WTC11 (cell line): ENCODE measurements around the gene TMTC2. TPM values are rescaled to one million over a fixed set of nuclear protein-coding genes. Genes with fewer than 3 reads are reported as not detected.

Experiments used
- ATAC-seq: fragments of 200-7000 bp; cut with Tn5 transposase; 2 replicates; pipeline ENCODE4 v1.10.0; 2021; ENCODE audit warnings: mild to moderate bottlenecking, moderate library complexity
- CTCF ChIA-PET: fragments of 300-600 bp; sonication (Branson Sonifier 250); formaldehyde crosslinking; loops from one replicate; lab custom pipeline; 2021; ENCODE audit warnings: antibody characterized with exemption; lab: Charles Lee
- POLR2A ChIA-PET: fragments of 350-600 bp; sonication (Branson Sonifier 250); formaldehyde crosslinking; loops from one replicate; lab custom pipeline; 2021; ENCODE audit warnings: antibody characterized with exemption; lab: Charles Lee
- DNase-seq: peaks from one replicate; pipeline ENCODE4 v3.0.0; 2021; ENCODE audit warnings: low spot score
- H3K27ac Mint-ChIP-seq: 2 replicates; pipeline ENCODE4 v1.8.0; 2021; ENCODE audit warnings: mixed read lengths
- H3K27me3 Mint-ChIP-seq: 2 replicates; pipeline ENCODE4 v1.8.0; 2021; ENCODE audit warnings: low read depth, mild to moderate bottlenecking, moderate library complexity, mixed read lengths
- H3K36me3 Mint-ChIP-seq: 2 replicates; pipeline ENCODE4 v1.8.0; 2021; ENCODE audit warnings: mixed read lengths
- H3K4me1 Mint-ChIP-seq: 2 replicates; pipeline ENCODE4 v1.8.0; 2022; ENCODE audit warnings: mixed read lengths
- H3K4me3 Mint-ChIP-seq: 2 replicates; pipeline ENCODE4 v1.8.0; 2021; ENCODE audit warnings: mild to moderate bottlenecking, moderate library complexity, mixed read lengths
- H3K9me3 Mint-ChIP-seq: 2 replicates; pipeline ENCODE4 v1.8.0; 2021; ENCODE audit warnings: mixed read lengths
- CREB1 ChIP-seq: sonication (generic); formaldehyde crosslinking; IDR thresholded peaks from 2 replicates; pipeline ENCODE4 v1.8.0; 2023; ENCODE audit warnings: mild to moderate bottlenecking, missing genetic modification reagents
- ELF4 ChIP-seq: sonication (generic); formaldehyde crosslinking; IDR thresholded peaks from 2 replicates; pipeline ENCODE4 v1.8.1; 2022; ENCODE audit warnings: low read depth, mild to moderate bottlenecking, moderate library complexity, missing genetic modification reagents
- FOXJ3 ChIP-seq: sonication (generic); formaldehyde crosslinking; IDR thresholded peaks from 2 replicates; pipeline ENCODE4 v1.9.0; 2021; ENCODE audit warnings: missing genetic modification reagents, mild to moderate bottlenecking, borderline replicate concordance
- FOXK1 ChIP-seq: sonication (generic); formaldehyde crosslinking; IDR thresholded peaks from 2 replicates; pipeline ENCODE4 v1.8.0; 2022; ENCODE audit warnings: mild to moderate bottlenecking, moderate library complexity, missing genetic modification reagents
- GABPB1 ChIP-seq: sonication (generic); formaldehyde crosslinking; IDR thresholded peaks from 2 replicates; pipeline ENCODE4 v1.8.1; 2023; ENCODE audit warnings: mild to moderate bottlenecking, missing genetic modification reagents
- IRF1 ChIP-seq: sonication (generic); formaldehyde crosslinking; IDR thresholded peaks from 2 replicates; pipeline ENCODE4 v1.8.0; 2023; ENCODE audit warnings: missing genetic modification reagents
- NFE2L1 ChIP-seq: sonication (generic); formaldehyde crosslinking; IDR thresholded peaks from 2 replicates; pipeline ENCODE4 v1.8.1; 2023; ENCODE audit warnings: missing genetic modification reagents
- NFYB ChIP-seq: sonication (generic); formaldehyde crosslinking; conservative IDR thresholded peaks from 2 replicates; pipeline ENCODE4 v1.8.0; 2022; ENCODE audit warnings: low read depth, missing genetic modification reagents
- OVOL2 ChIP-seq: fragments of 250-450 bp; sonication (Bioruptor Pico); IDR thresholded peaks from 2 replicates; pipeline ENCODE4 v1.9.0; 2021; ENCODE audit warnings: mild to moderate bottlenecking, borderline replicate concordance
- SMAD3 ChIP-seq: sonication (generic); formaldehyde crosslinking; IDR thresholded peaks from 2 replicates; pipeline ENCODE4 v1.8.0; 2022; ENCODE audit warnings: missing genetic modification reagents, mild to moderate bottlenecking, borderline replicate concordance
- TCF7 ChIP-seq: sonication (generic); formaldehyde crosslinking; IDR thresholded peaks from 2 replicates; pipeline ENCODE4 v1.8.0; 2022; ENCODE audit warnings: mild to moderate bottlenecking, low read depth, missing genetic modification reagents, moderate library complexity
- TEAD4 ChIP-seq: sonication (generic); formaldehyde crosslinking; IDR thresholded peaks from 2 replicates; pipeline ENCODE4 v1.8.0; 2022; ENCODE audit warnings: mild to moderate bottlenecking, missing genetic modification reagents
- TP53 ChIP-seq: sonication (generic); formaldehyde crosslinking; IDR thresholded peaks from 2 replicates; pipeline ENCODE4 v1.8.1; 2023; ENCODE audit warnings: mild to moderate bottlenecking, missing genetic modification reagents
- USF1 ChIP-seq: sonication (generic); formaldehyde crosslinking; IDR thresholded peaks from 2 replicates; pipeline ENCODE4 v1.8.0; 2022; ENCODE audit warnings: mild to moderate bottlenecking, missing genetic modification reagents
- ZBTB21 ChIP-seq: sonication (generic); formaldehyde crosslinking; IDR thresholded peaks from 2 replicates; pipeline ENCODE4 v1.8.1; 2023; ENCODE audit warnings: mild to moderate bottlenecking, missing genetic modification reagents, borderline replicate concordance
- ZMAT4 ChIP-seq: fragments of 250-450 bp; sonication (Bioruptor Pico); IDR thresholded peaks from 2 replicates; pipeline ENCODE4 v1.9.0; 2021; ENCODE audit warnings: mild to moderate bottlenecking
- ZNF121 ChIP-seq: sonication (generic); formaldehyde crosslinking; IDR thresholded peaks from 2 replicates; pipeline ENCODE4 v1.8.0; 2023; ENCODE audit warnings: missing genetic modification reagents
- ZNF281 ChIP-seq: sonication (generic); formaldehyde crosslinking; IDR thresholded peaks from 2 replicates; pipeline ENCODE4 v1.8.0; 2023; ENCODE audit warnings: mild to moderate bottlenecking, missing genetic modification reagents
- total RNA-seq: library from RNA; stranded (reverse); gene quantifications from 3 replicates; pipeline ENCODE4 v1.2.3, GENCODE V29; 2021
- TF ChIP-seq, protein P1 (sequence below): sonication (generic); formaldehyde crosslinking; IDR thresholded peaks from 2 replicates; pipeline ENCODE4 v1.8.1; 2023; ENCODE audit warnings: mild to moderate bottlenecking, missing genetic modification reagents, borderline replicate concordance
- TF ChIP-seq, protein P2 (sequence below): sonication (generic); formaldehyde crosslinking; IDR thresholded peaks from 2 replicates; pipeline ENCODE4 v1.8.1; 2022; ENCODE audit warnings: low read depth, mild to moderate bottlenecking, moderate library complexity, missing genetic modification reagents, borderline replicate concordance

The TMTC2 gene
- total RNA-seq, 1 experiment from 2014 or later = 6.4 TPM

DNA sequence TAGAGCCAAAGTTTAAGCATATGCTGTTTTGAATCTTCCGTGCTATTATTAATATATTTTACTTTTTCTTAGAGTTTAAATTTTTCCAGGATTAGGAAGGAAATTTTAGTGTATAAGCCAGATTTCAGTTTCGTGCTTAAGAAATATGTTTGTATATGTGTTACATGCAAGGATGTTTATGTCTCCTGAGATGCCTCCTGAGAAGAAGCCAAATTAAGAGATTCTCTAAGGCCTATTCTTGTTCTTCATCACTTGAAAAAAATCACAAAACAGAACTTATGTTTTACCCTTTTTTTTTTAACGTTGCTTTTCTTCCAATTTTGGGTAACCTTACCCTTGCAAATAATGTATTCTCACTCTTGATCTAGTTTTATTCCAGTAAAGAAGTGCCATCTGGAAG is 412.7 kb downstream of the TMTC2 start:
- DNase-seq = no peak
- H3K36me3 Mint-ChIP-seq = peaks cover 4% of the 10 kb centered on the region
- ChIA-PET POLR2A (no interaction called here), CTCF (no interaction called here)
- H3K9me3 Mint-ChIP-seq = peaks cover 9% of the 10 kb centered on the region; the same call in 1 of the 2 replicates
- H3K27ac Mint-ChIP-seq = no peak overlapping the region
- no peaks in the 10 kb centered on the region for H3K27me3 Mint-ChIP-seq
- no peak for ATAC-seq
- no peak overlapping the region for H3K4me3 Mint-ChIP-seq
- H3K4me1 Mint-ChIP-seq = peaks cover 21% of the 10 kb centered on the region
- TF ChIP-seq NFYB = no peak
- TF ChIP-seq, protein P1, sequence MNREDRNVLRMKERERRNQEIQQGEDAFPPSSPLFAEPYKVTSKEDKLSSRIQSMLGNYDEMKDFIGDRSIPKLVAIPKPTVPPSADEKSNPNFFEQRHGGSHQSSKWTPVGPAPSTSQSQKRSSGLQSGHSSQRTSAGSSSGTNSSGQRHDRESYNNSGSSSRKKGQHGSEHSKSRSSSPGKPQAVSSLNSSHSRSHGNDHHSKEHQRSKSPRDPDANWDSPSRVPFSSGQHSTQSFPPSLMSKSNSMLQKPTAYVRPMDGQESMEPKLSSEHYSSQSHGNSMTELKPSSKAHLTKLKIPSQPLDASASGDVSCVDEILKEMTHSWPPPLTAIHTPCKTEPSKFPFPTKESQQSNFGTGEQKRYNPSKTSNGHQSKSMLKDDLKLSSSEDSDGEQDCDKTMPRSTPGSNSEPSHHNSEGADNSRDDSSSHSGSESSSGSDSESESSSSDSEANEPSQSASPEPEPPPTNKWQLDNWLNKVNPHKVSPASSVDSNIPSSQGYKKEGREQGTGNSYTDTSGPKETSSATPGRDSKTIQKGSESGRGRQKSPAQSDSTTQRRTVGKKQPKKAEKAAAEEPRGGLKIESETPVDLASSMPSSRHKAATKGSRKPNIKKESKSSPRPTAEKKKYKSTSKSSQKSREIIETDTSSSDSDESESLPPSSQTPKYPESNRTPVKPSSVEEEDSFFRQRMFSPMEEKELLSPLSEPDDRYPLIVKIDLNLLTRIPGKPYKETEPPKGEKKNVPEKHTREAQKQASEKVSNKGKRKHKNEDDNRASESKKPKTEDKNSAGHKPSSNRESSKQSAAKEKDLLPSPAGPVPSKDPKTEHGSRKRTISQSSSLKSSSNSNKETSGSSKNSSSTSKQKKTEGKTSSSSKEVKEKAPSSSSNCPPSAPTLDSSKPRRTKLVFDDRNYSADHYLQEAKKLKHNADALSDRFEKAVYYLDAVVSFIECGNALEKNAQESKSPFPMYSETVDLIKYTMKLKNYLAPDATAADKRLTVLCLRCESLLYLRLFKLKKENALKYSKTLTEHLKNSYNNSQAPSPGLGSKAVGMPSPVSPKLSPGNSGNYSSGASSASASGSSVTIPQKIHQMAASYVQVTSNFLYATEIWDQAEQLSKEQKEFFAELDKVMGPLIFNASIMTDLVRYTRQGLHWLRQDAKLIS (CRISPR knock-in tag) = no peak
- TF ChIP-seq IRF1 (CRISPR knock-in tag) = no peak
- TF ChIP-seq TCF7 (CRISPR knock-in tag) = no peak
- no peak for TF ChIP-seq FOXK1 (CRISPR knock-in tag)
- TF ChIP-seq NFE2L1 (CRISPR knock-in tag) = no peak
- no peak for TF ChIP-seq ZNF121
- no peak for TF ChIP-seq FOXJ3
- TF ChIP-seq GABPB1 (CRISPR knock-in tag) = no peak
- TF ChIP-seq SMAD3 (CRISPR knock-in tag) = no peak
- TF ChIP-seq USF1 = no peak
- no peak for TF ChIP-seq ELF4
- TF ChIP-seq ZBTB21 (CRISPR knock-in tag) = no peak
- no peak for TF ChIP-seq CREB1 (CRISPR knock-in tag)
- no peak for TF ChIP-seq TEAD4 (CRISPR knock-in tag)
- no peak for TF ChIP-seq ZMAT4
- no peak for TF ChIP-seq OVOL2 (CRISPR knock-in tag)
- TF ChIP-seq TP53 (CRISPR knock-in tag) = no peak
- TF ChIP-seq, protein P2, sequence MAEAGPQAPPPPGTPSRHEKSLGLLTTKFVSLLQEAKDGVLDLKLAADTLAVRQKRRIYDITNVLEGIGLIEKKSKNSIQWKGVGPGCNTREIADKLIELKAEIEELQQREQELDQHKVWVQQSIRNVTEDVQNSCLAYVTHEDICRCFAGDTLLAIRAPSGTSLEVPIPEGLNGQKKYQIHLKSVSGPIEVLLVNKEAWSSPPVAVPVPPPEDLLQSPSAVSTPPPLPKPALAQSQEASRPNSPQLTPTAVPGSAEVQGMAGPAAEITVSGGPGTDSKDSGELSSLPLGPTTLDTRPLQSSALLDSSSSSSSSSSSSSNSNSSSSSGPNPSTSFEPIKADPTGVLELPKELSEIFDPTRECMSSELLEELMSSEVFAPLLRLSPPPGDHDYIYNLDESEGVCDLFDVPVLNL (CRISPR knock-in tag) = no peak
- TF ChIP-seq ZNF281 = no peak
